HG03432 (cell line): ENCODE results near the gene RPRD1B.
"Not testable (repeated sequence)": the region's sequence is repeated elsewhere in the genome, so short reads cannot be mapped to it uniquely, and the experiment has no call there.

Experiments used
- ATAC-seq: cut with Tn5 transposase; IDR thresholded peaks from one replicate; pipeline ENCODE4 v1.9.1; 2021; ENCODE audit warnings: mild to moderate bottlenecking, moderate library complexity; ENCODE audit not compliant: unreplicated experiment

Gene RPRD1B

GRCh38 chr20:38095017-38095686 lies 61.6 kb downstream of the RPRD1B start:
- no peak for ATAC-seq

DNA sequence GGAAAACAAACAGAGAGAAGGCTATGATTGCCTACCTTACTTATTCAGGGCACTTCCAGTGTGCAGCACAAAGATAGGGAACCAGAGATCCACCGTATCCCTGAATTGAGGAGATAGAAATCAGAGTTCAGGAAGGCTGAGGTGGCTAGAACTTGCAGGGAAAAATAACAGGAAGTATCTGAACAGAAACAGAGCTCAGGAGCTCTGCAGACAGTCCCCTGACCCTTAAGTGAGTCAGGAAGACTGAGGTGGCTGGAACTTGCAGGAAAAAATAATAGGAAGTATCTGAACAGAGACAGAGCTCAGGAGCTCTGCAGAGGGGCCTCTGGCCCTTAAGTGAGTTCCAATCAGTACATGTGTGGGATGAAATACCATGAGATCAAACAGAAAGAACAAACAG lies 65.4 kb downstream of the RPRD1B start:
- no peak for ATAC-seq

DNA sequence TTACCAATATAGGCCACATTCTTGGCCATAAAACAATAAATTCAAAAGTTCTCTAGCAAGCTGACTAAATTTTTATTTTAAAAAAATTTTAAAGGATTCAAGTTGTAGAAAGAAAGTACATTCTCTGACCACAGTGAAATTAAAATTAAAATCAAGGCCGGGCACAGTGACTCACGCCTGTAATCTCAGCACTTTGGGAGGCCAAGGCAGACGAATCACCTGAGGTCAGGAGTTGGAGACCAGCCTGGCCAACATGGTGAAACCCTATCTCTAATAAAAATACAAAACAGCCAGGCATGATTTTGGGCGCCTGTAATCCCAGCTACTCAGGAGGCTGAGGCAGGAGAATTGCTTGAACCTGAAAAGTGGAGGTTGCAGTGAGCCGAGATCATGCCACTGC lies 68.7 kb downstream of the RPRD1B start:
- not testable (repeated sequence) for ATAC-seq

- no peak for ATAC-seq
Observed at GRCh38 chr20:38104285-38104684, 70.7 kb downstream of the RPRD1B start.

DNA sequence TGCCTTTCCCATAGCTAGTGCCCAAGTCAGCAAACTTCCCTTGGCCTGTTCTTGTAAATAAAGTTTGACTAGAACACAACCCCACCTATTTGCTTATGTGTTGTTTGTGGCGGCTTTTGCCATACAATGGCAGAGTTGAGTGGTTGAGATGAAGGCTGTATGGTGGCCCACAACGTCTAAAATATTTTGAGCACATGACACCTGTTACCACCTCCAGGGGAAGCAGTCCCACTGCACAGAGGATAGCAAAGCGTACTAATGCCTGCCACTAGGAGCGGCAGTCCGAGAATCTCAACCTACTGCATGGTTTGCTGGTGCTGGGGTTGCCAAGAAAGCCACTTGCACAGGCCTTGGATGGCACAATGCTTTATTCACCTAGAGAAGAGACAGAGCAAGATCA lies 72.9 kb downstream of the RPRD1B start:
- no peak for ATAC-seq

GRCh38 chr20:38107386-38107785 lies 73.8 kb downstream of the RPRD1B start:
- ATAC-seq, result not testable (repeated sequence)

GRCh38 chr20:38107916-38108315 lies 74.4 kb downstream of the RPRD1B start:
- ATAC-seq, result not testable (repeated sequence)

DNA sequence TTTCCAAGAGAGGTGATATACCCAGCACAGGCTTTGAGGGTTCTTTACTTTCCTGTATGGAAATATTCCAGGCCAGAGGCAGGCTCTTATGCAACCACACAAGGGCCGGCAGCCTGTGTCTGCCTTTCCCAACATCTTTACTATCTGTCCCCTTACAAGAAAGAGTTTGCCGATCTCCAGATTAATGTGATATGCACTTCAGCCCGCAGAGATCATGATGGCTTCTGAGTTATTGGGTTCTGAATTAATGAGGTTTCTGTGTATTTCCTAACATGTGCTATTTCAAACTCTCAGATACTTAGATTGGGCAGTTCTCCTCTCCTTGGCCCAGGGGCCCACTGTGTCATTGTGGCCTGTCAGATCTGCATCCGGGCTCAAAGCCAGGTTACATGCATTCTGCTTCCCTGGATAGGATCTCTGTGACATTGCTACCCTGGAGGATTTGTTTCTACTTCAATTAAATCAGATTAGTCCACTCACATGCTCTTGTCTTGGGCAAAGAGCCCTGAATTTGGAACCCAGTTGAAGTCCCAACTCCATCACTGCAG lies 75.0 kb downstream of the RPRD1B start:
- ATAC-seq, result no peak

DNA sequence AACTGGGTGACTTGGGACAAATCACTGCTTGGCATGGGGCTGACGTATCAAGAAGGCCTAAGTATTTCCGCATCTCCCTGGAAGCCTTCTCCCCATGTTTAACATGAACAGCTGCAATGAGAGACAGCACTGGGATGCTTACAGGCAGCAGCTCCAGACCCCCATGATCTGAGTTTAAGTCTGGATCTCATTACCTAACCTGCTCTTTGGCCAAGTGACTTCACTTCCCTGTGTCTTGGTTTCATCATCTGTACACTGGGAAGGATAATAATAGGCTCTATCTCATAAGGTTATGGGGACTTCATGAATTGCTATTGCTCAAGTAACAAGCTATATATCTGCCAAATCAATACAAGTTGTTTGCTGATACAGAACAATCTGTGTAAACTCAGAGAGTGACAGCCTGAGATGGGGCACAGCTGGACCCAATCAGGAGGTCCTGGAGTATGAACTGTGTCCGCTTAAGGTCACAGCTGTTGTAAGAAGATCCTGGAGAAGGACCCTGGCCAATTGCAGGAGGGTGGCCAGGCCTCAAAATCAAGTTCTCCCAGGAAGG lies 75.5 kb downstream of the RPRD1B start:
- no peak for ATAC-seq

DNA sequence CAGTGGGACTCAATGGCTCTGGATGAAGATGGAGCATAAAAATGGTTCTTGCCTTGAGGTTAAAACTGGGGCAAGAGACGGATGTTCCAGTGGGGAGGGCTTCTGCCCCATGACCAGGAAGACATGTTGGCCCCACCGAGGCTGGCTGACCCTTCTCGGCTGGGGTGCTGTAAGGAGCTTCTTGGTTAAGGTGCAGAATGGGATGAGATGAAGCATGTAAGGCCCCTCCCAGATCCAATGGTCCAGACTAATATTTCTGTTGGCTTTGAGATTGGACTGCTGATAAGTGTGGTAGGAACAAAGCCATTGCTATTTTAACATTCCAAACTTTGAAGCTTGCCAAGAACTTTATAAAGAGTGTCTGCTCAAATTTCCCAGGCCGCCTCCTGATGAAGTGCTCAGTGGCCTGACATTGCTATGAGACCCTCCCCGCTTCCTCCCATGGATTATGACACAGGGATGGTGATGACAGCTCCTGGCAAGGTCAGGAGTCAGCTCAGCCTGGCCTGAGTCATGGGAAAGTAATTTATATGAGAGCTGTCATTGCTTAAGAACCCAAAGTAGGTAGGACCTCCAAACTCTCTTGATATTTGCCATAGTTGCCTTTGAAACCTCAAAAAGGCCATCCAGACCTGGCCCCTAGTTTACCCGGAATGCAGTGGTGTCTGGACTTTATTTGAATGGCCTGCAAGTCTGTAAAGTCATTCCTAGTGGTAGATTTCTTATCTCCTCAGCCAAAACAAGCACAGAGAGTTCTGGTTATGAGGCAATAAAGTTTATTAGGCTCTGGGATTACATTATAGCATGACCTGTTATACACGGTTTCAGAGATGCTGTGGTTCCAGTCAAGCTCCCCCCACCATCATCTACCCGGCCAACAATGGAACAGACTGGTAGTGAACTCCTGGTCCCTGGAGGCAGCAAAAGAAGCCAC lies 76.3 kb downstream of the RPRD1B start:
- ATAC-seq, result no peak

- ATAC-seq, result no peak
Observed at GRCh38 chr20:38110525-38111178, 77.1 kb downstream of the RPRD1B start.

- no peak for ATAC-seq
Observed at GRCh38 chr20:38111366-38112232, 78.1 kb downstream of the RPRD1B start.

DNA sequence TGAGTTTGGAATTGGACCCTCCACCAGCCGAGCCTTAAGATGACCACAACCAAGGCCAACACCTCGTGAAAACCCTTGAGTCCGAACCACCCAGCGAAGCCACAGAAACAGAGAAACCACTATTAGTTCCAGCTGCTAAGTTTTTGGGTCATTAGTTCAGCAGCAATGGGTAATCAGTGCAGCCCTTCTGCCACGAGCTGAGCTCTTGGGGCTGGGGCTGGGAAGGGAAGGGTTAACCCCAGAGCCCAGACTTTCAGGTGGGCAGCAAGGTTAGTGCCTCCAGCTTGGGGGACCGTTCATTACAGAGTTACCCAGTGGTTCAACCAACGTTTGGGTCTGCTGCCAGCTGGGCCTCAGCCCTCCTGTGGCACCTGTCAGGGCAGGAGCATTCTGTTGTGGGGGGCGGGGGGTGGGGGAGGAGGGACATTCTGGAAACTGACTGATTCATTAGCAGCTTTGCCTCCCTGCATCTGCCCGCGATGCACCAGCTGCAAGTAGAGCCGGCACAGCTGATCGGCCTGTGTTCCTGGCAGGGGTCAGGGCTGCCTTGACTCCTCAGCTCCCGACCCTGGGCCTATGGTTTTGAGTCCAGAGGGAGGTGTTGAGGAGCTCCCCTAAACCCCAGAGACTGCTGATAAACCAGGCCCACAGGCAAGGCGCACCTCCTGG lies 78.8 kb downstream of the RPRD1B start:
- ATAC-seq, result no peak

- ATAC-seq, result no peak
Observed at GRCh38 chr20:38112930-38113294, 79.4 kb downstream of the RPRD1B start.

DNA sequence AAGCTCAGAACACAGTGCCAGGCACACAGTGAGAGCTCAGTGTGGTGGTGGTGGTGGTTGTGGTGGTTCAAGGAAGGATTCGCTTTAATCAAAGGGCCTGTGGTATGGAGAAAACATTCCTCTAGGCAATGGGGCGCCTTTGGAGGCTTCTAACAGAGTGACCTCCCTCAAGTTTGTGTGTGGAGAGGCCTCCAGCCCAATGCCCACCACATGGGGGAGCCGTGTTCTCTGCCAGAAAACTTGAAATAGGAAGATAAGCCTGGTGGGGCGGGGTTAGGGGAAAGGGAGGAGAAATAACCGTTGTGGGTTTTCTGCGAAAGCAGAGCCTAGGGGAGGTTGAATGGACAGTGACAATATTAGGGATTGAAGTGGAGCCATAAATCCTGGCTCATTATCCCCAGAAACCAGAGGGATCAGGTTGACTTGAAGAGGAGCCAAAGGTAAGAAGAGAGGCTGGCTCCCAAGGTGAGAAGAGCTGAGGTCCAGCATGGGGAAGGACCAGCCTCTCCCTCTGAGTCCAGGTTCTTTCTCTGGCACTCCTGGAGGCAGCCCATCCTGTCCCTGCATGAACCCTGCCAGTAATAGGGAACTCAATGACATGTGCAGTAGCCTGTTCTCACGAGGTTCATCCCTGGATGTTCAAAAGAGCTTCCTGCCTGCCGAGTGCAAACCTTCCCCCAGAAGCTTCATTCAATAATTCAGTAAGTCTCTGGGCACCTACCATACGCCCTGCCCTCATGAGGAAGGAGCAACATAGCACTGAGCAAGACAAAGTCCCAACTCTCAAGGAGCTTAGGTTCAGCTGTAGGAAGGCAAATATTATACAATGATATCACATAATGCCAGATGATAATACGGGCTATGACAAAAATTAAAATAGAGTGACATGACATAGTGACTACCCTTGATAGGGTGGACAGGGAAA lies 80.1 kb downstream of the RPRD1B start:
- no peak for ATAC-seq

DNA sequence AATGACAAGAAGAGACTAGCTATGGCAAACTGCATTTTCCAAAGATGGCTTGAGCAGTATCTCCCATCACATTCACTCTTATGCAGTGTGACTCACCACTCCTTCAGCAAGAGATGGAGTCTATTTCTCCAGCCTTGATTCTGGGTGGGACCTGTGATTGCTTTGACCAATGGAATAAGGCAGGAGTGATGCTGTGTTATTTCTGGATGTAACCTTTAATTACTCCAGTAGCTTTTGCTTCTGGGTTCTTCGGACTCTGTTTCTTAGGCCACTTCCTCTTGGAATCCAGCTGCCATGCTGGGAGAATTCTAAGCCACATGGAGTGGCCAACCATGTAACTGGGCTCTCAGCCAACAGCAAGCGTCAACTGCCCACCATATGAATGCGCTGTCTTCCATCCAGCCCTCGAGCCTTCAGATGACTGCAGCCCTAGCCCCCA lies 80.8 kb downstream of the RPRD1B start:
- no peak for ATAC-seq

- ATAC-seq, result no peak
Observed at GRCh38 chr20:38115205-38115604, 81.7 kb downstream of the RPRD1B start.

DNA sequence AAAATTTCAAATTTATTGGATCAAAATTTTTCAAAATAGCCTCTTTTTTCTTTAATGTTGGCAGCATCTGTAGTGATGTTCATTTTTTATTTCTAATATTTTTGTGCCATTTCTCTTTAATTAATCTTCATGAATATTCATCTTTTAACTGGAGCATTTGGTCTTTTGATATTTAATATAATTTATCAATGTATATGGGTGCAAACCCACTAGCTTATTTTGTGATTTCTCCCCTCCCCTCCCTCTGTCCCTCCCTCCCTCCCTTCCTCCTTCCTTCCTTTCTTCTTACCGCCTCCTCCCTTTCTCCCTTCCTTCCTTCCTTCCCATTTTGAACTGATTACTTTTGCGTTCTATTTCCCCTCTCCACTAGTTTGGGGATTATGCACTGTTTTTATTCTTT lies 82.3 kb downstream of the RPRD1B start:
- ATAC-seq, result no peak
